Keratinocyte (primary cell): Measurements from ENCODE around the gene CA5A. TPM values are rescaled to one million over a fixed set of nuclear protein-coding genes. Genes with fewer than 3 reads are reported as not detected.

ENCODE experiments used
- DNase-seq: peaks from one replicate; pipeline ENCODE4 v3.0.0-alpha.2; 2011; ENCODE audit warnings: low read depth, missing footprints, low spot score
- FAIRE-seq: peaks from 2 replicates; lab custom pipeline; 2011; peaks lifted over from hg19 to GRCh38; lab: Jason Lieb, UNC
- H2AFZ ChIP-seq: 2 replicates; pipeline ENCODE4 v1.6.0; 2012; ENCODE audit warnings: low read length, control low read depth, inconsistent platforms; ENCODE audit not compliant: control insufficient read depth
- H3K27ac ChIP-seq: 2 replicates; pipeline ENCODE4 v1.5.1; 2011; ENCODE audit warnings: low read length; ENCODE audit not compliant: control insufficient read depth, insufficient read depth
- H3K27me3 ChIP-seq: 3 replicates; pipeline ENCODE4 v1.6.0; 2011; ENCODE audit warnings: low read length; ENCODE audit not compliant: control insufficient read depth, insufficient read depth; ENCODE audit errors: extremely low read depth
- H3K36me3 ChIP-seq, 2 experiments: 2 replicates in 1 of 2; 3 replicates in 1 of 2; pipeline ENCODE4 v1.5.1; 2011; ENCODE audit warnings: low read length in 2 of 2, mild to moderate bottlenecking in 1 of 2; ENCODE audit not compliant: control insufficient read depth in 2 of 2, insufficient read depth in 2 of 2; ENCODE audit errors: extremely low read depth in 1 of 2
- H3K4me1 ChIP-seq: 3 replicates; pipeline ENCODE4 v1.5.1; 2011; ENCODE audit warnings: low read length; ENCODE audit not compliant: control insufficient read depth, insufficient read depth; ENCODE audit errors: extremely low read depth
- H3K4me2 ChIP-seq: 3 replicates; pipeline ENCODE4 v1.6.0; 2011; ENCODE audit warnings: low read depth, low read length; ENCODE audit not compliant: control insufficient read depth, insufficient read depth; ENCODE audit errors: extremely low read depth
- H3K4me3 ChIP-seq, 3 experiments: fragments of 200-600 bp in 1 of 3; sonication (generic) in 1 of 3; 2 replicates in 2 of 3; 3 replicates in 1 of 3; pipeline ENCODE4 v1.5.1; 2011 to 2016; ENCODE audit warnings: low read length in 3 of 3, mild to moderate bottlenecking in 3 of 3, control low read depth in 2 of 3, inconsistent platforms in 1 of 3, low read depth in 1 of 3, mixed read lengths in 1 of 3, mixed run types in 1 of 3, moderate library complexity in 1 of 3; ENCODE audit not compliant: control insufficient read depth in 2 of 3, insufficient read depth in 2 of 3; ENCODE audit errors: extremely low read depth in 1 of 3
- H3K79me2 ChIP-seq: 2 replicates; pipeline ENCODE4 v1.6.0; 2012; ENCODE audit warnings: low read length; ENCODE audit not compliant: control insufficient read depth, insufficient read depth
- H3K9ac ChIP-seq: 3 replicates; pipeline ENCODE4 v1.6.0; 2011; ENCODE audit warnings: low read length; ENCODE audit not compliant: control insufficient read depth, insufficient read depth; ENCODE audit errors: extremely low read depth
- H3K9me1 ChIP-seq: 3 replicates; pipeline ENCODE4 v1.6.0; 2011; ENCODE audit warnings: low read length; ENCODE audit not compliant: control insufficient read depth, insufficient read depth; ENCODE audit errors: extremely low read depth
- H3K9me3 ChIP-seq: 2 replicates; pipeline ENCODE4 v1.5.1; 2012; ENCODE audit warnings: low read depth, low read length; ENCODE audit not compliant: control insufficient read depth
- H4K20me1 ChIP-seq: 3 replicates; pipeline ENCODE4 v1.6.0; 2011; ENCODE audit warnings: low read length; ENCODE audit not compliant: control insufficient read depth, insufficient read depth; ENCODE audit errors: extremely low read depth
- CTCF ChIP-seq, 3 experiments: IDR thresholded peaks in 1 of 3; conservative IDR thresholded peaks in 1 of 3; optimal IDR thresholded peaks in 1 of 3; 2 replicates in 2 of 3; 3 replicates in 1 of 3; pipeline versions ENCODE3 to v1.5.1; 2011; ENCODE audit warnings: low read length in 3 of 3, mild to moderate bottlenecking in 3 of 3, moderate library complexity in 2 of 3, control low read depth in 1 of 3, inconsistent platforms in 1 of 3; ENCODE audit not compliant: insufficient read depth in 2 of 3; ENCODE audit errors: extremely low read depth in 1 of 3
- EZH2 ChIP-seq: IDR thresholded peaks from one replicate; pipeline ENCODE4 v1.6.1; 2012; ENCODE audit warnings: inconsistent platforms, mild to moderate bottlenecking, low read length, moderate library complexity
- dilution Hi-C: fragments of 300-500 bp; cut with MboI; formaldehyde crosslinking; loops from one replicate; pipeline ENCODE4 v1.7.0; 2020; ENCODE audit warnings: low sequenced_read_pairs; ENCODE audit not compliant: extremely low pct_ligation_motif_present
- polyA plus RNA-seq, 5 experiments: library from polyadenylated mRNA; depleted of rRNA in 3 of 5; stranded (reverse) in 3 of 5; stranded (forward) in 1 of 5; unstranded in 1 of 5; fragments of >200 nt; gene quantifications; 1 replicate in 1 of 5; 2 replicates in 3 of 5; 3 replicates in 1 of 5; pipeline versions ENCODE4 v1.2.1 to v1.2.3, GENCODE V29; 2011 to 2012; ENCODE audit warnings: missing spikeins in 2 of 5, low read depth in 1 of 5, low replicate concordance in 1 of 5

Gene CA5A
- polyA plus RNA-seq, 1 donor (not counting 4 experiments of a cell fraction or from before 2014, with no cell fraction given): not detected

- H3K4me3 ChIP-seq: peak overlapping the region in 1 of 3 experiments; percentile 4
- H3K4me2 ChIP-seq: no peak overlapping the region
- peaks cover 0 to 4% of the 10 kb centered on the region in 2 experiments for H3K36me3 ChIP-seq
- peak overlapping the region; percentile 59 for H3K27ac ChIP-seq
- dilution Hi-C loops: no loop called here
- no peaks in the 10 kb centered on the region for H3K27me3 ChIP-seq
- DNase-seq (peak; percentile 33), FAIRE-seq (peak; percentile 29)
- TF ChIP-seq EZH2: no peak
- TF ChIP-seq CTCF (optimal IDR thresholded peaks at IDR 0.05 in 1 of 3, IDR thresholded peaks at IDR 0.05 in 1 of 3, conservative IDR thresholded peaks at IDR 0.05 in 1 of 3; ENCODE audit: extremely low read depth in 1 of 3, insufficient read depth in 2 of 3, low read length in 3 of 3): no peak
- no peaks in the 10 kb centered on the region for H3K9me3 ChIP-seq
- peaks cover 77% of the 10 kb centered on the region for H3K79me2 ChIP-seq
- H2AFZ ChIP-seq: no peak overlapping the region
- H4K20me1 ChIP-seq: no peaks in the 10 kb centered on the region
- no peak overlapping the region for H3K9ac ChIP-seq
- no peaks in the 10 kb centered on the region for H3K9me1 ChIP-seq
- H3K4me1 ChIP-seq: peaks cover 24% of the 10 kb centered on the region
These were observed 27.1 kb upstream of the CA5A start for GRCh38 chr16:87963400-87963799.

- H3K27ac ChIP-seq: no peak overlapping the region
- peaks cover 87% of the 10 kb centered on the region for H3K79me2 ChIP-seq
- no peaks in the 10 kb centered on the region for H3K27me3 ChIP-seq
- no peak for TF ChIP-seq EZH2
- no peak for TF ChIP-seq CTCF (optimal IDR thresholded peaks at IDR 0.05 in 1 of 3, IDR thresholded peaks at IDR 0.05 in 1 of 3, conservative IDR thresholded peaks at IDR 0.05 in 1 of 3; ENCODE audit: extremely low read depth in 1 of 3, insufficient read depth in 2 of 3, low read length in 3 of 3)
- no peak overlapping the region for H3K4me3 ChIP-seq
- peaks cover 0 to 11% of the 10 kb centered on the region in 2 experiments for H3K36me3 ChIP-seq
- dilution Hi-C loops: no loop called here
- no peaks in the 10 kb centered on the region for H4K20me1 ChIP-seq
- H2AFZ ChIP-seq: no peak overlapping the region
- peaks cover 21% of the 10 kb centered on the region for H3K4me1 ChIP-seq
- H3K4me2 ChIP-seq: no peak overlapping the region
- no peak overlapping the region for H3K9ac ChIP-seq
- no peak for FAIRE-seq
- H3K9me3 ChIP-seq: no peaks in the 10 kb centered on the region
- H3K9me1 ChIP-seq: no peaks in the 10 kb centered on the region
- no peak for DNase-seq
These were observed 25.3 kb upstream of the CA5A start for GRCh38 chr16:87961623-87962022.
